ENCODE data around the gene BCAS1.

- TF ChIP-seq CTCF (IDR thresholded peaks at IDR 0.05; ENCODE audit: borderline replicate concordance, extremely low read depth, low read length, poor library complexity, severe bottlenecking), result no peak
- TF ChIP-seq EZH2 (IDR thresholded peaks at IDR 0.05; ENCODE audit: borderline replicate concordance, low read depth, low read length, severe bottlenecking), result no peak
Measured at GRCh38 chr20:54044156-54044555, 26.2 kb downstream of the BCAS1 start.

Measured in DND-41 (cell line).